Spleen (tissue), 7 donors: ENCODE results near the gene FOXK1.
A peak's percentile ranks its signal among the peaks of the same experiment; 100 is the strongest.

Experiments used
- POLR2A ChIP-seq, 3 donors: fragments of 450-650 bp; IDR thresholded peaks; one replicate each; pipeline ENCODE4 v1.5.1; 2017; ENCODE audit warnings: antibody characterized with exemption in 3 of 3, mild to moderate bottlenecking in 1 of 3
- POLR2AphosphoS5 ChIP-seq, 3 donors: sonication (generic); formaldehyde crosslinking; IDR thresholded peaks; one replicate each; pipeline ENCODE4 v1.5.1; 2017; ENCODE audit warnings: antibody characterized with exemption in 3 of 3
- TF ChIP-seq, protein P1 (sequence below), 11 experiments: fragments of 200-600 bp in 7 of 11; fragments of 450-650 bp in 4 of 11; sonication (generic) in 4 of 11; IDR thresholded peaks in 8 of 11; conservative IDR thresholded peaks in 3 of 11; 1 replicate in 7 of 11; 2 replicates in 4 of 11; pipeline versions ENCODE4 v1.4.0 to v1.8.0; 2016 to 2021; ENCODE audit warnings: antibody characterized with exemption in 11 of 11, inconsistent platforms in 4 of 11, mild to moderate bottlenecking in 1 of 11
- donor health status: DM: no; HTN: no; CAD: no; lungs with moderate emphysema.
- donor health status: DM: no; HTN: no; CAD: no.
- donor health status: DM: no; HTN: no; CAD: no.

- TF ChIP-seq, protein P1, sequence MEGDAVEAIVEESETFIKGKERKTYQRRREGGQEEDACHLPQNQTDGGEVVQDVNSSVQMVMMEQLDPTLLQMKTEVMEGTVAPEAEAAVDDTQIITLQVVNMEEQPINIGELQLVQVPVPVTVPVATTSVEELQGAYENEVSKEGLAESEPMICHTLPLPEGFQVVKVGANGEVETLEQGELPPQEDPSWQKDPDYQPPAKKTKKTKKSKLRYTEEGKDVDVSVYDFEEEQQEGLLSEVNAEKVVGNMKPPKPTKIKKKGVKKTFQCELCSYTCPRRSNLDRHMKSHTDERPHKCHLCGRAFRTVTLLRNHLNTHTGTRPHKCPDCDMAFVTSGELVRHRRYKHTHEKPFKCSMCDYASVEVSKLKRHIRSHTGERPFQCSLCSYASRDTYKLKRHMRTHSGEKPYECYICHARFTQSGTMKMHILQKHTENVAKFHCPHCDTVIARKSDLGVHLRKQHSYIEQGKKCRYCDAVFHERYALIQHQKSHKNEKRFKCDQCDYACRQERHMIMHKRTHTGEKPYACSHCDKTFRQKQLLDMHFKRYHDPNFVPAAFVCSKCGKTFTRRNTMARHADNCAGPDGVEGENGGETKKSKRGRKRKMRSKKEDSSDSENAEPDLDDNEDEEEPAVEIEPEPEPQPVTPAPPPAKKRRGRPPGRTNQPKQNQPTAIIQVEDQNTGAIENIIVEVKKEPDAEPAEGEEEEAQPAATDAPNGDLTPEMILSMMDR (IDR thresholded peaks at IDR 0.05 in 8 of 11, conservative IDR thresholded peaks at IDR 0.05 in 3 of 11) = no peak
- TF ChIP-seq POLR2A (IDR thresholded peaks at IDR 0.05) (no peak), POLR2AphosphoS5 (IDR thresholded peaks at IDR 0.05) (peak in 1 of 3 donors; percentile 40)
These were observed 102.7 kb downstream of the FOXK1 start for GRCh38 chr7:4784799-4785198.
